Ovary (tissue), 9 donors: ENCODE results near the gene PSD4. TPM values are rescaled to one million over a fixed set of nuclear protein-coding genes. Genes with fewer than 3 reads are reported as not detected.

ENCODE experiments used
- DNase-seq, 5 donors: peaks; one replicate each; pipeline ENCODE4 v3.0.0-alpha.2; 2019 to 2020
- H3K27ac ChIP-seq, 2 donors: fragments of 200-600 bp; one replicate each; pipeline versions ENCODE4 v1.5.1 to v1.8.0; 2019 to 2022
- H3K27me3 ChIP-seq: fragments of 200-600 bp; one replicate; pipeline ENCODE4 v1.8.0; 2022
- H3K36me3 ChIP-seq: fragments of 200-600 bp; sonication (generic); one replicate; pipeline ENCODE4 v1.5.1; 2019
- H3K4me1 ChIP-seq: one replicate; pipeline ENCODE4 v1.8.1; 2013; ENCODE audit warnings: mild to moderate bottlenecking, moderate library complexity; ENCODE audit not compliant: insufficient read depth
- H3K4me3 ChIP-seq: fragments of 200-600 bp; sonication (generic); one replicate; pipeline ENCODE4 v1.5.1; 2017
- H3K9me3 ChIP-seq, 2 donors: fragments of 200-600 bp in 1 of 2; sonication (generic) in 1 of 2; one replicate each; pipeline versions ENCODE4 v1.5.1 to v1.8.1; 2013 to 2019; ENCODE audit warnings: mild to moderate bottlenecking in 1 of 2, moderate library complexity in 1 of 2
- CTCF ChIP-seq, 3 donors: fragments of 450-650 bp in 2 of 3; fragments of 200-600 bp in 1 of 3; IDR thresholded peaks; one replicate each; pipeline versions ENCODE4 v1.5.1 to v1.8.0; 2016 to 2022; ENCODE audit warnings: antibody characterized with exemption in 3 of 3, mild to moderate bottlenecking in 1 of 3
- EP300 ChIP-seq: sonication (generic); formaldehyde crosslinking; IDR thresholded peaks from one replicate; pipeline ENCODE4 v1.6.1; 2017; ENCODE audit warnings: antibody characterized with exemption
- POLR2A ChIP-seq: fragments of 450-650 bp; IDR thresholded peaks from one replicate; pipeline ENCODE4 v1.6.1; 2017; ENCODE audit warnings: antibody characterized with exemption, mild to moderate bottlenecking, moderate library complexity
- WGBS, 3 donors: extraction: QIAGEN DNeasy Blood & Tissue Kit in 1 of 3; methylation state at CpG; one replicate each; pipeline versions ENCODE4 v1.1.5 to v1.1.7; 2013 to 2017; 5-methylcytosine and 5-hydroxymethylcytosine counted together
- intact Hi-C, 4 donors: fragments of 100-400 bp; cut with DNase I; formaldehyde crosslinking; loops; one replicate each; pipeline versions ENCODE4 v1.11.0 to v1.15.1; 2022 to 2023
- polyA plus RNA-seq, 2 donors: library from polyadenylated mRNA; stranded (reverse); fragments of 200-250 nt in 1 of 2; fragments of 350-450 nt in 1 of 2; fragmentation: Illumina TruSeq in 1 of 2; extraction: RNeasy Lipid Tissue Mini Kit (QIAGEN cat#74804) in 1 of 2; gene quantifications; one replicate each; pipeline ENCODE4 v1.2.3, GENCODE V29; 2013 to 2014
- total RNA-seq, 7 donors: library from RNA; depleted of rRNA in 2 of 7; stranded (reverse); fragments of >200 nt in 2 of 7; fragmentation: NEBNext Ultra II Directional in 3 of 7; extraction: Animal tissue kit (Norgen Biotek cat#: 25700) in 3 of 7; gene quantifications; one replicate each; pipeline versions ENCODE4 v1.1.0 to v1.2.4, GENCODE V29; 2016 to 2023
- donor health status: DM: no; HTN: no; CAD: no; lungs with moderate emphysema.
- donor health status: DM: no; HTN: no; CAD: no.
- donor health status: Bipolar disorder and iron deficiency.
- donor health status: DM: yes; HTN: yes; CAD: no.
- donor health status: DM: no; HTN: no; CAD: no.
- donor health status: DM: yes; HTN: yes; CAD: no.

The PSD4 gene
- total and polyA plus RNA-seq, 9 donors = 1.2 to 14.1 (median 3.4) TPM

- Histone ChIP-seq H3K4me3 (no peak overlapping the region), H3K27me3 (no peaks in the 10 kb centered on the region), H3K4me1 (peaks cover 6% of the 10 kb centered on the region), H3K36me3 (no peaks in the 10 kb centered on the region), H3K9me3 (no peaks in the 10 kb centered on the region), H3K27ac (no peak overlapping the region)
- no peak for DNase-seq
- no peak for TF ChIP-seq POLR2A
- intact Hi-C loops = no loop called here
- 90 to 92% (median 90%) methylated on average over 13 to 15 of the region's 15 CpGs for WGBS, 3 donors
These were observed 8.9 kb downstream of the PSD4 start for GRCh38 chr2:113182471-113183260.

GRCh38 chr2:113183264-113183663, 9.5 kb downstream of the PSD4 start:
- WGBS, 3 donors = 90 to 92% (median 90%) methylated on average over 8 of the region's 8 CpGs

DNA sequence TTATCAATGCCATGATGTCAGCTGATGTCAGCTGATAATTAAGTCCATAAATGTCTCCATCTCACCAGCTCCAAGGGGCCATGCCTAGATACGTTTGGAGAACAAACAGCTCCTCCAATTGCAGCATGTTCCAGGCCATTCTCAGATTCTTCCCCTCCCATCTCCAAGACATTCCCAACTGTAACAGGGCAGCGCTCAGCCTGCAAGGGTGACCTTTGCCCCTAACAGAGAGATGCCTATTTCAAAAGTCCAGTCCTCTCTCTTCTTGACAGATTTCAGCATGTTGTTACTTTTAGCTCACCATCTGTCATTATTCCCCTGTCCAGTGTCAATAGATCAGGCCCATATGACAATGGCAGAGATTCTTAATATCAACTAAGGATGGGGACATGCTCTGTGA, 9.9 kb downstream of the PSD4 start:
- Histone ChIP-seq H3K4me1 (peaks cover 6% of the 10 kb centered on the region), H3K4me3 (no peak overlapping the region), H3K36me3 (no peaks in the 10 kb centered on the region), H3K27me3 (no peaks in the 10 kb centered on the region), H3K9me3 (no peaks in the 10 kb centered on the region), H3K27ac (no peak overlapping the region)
- intact Hi-C loops = no loop called here
- DNase-seq = no peak
- WGBS, 3 donors = 76 to 91% (median 89%) methylated on average over 2 of the region's 2 CpGs
- TF ChIP-seq EP300 (no peak), CTCF (IDR thresholded peaks at IDR 0.05) (no peak), POLR2A (no peak)

More at GRCh38 chr2:113183264-113183663, 9.5 kb downstream of the PSD4 start:
- intact Hi-C loops = no loop called here
- Histone ChIP-seq H3K36me3 (no peaks in the 10 kb centered on the region), H3K4me1 (peaks cover 6% of the 10 kb centered on the region), H3K4me3 (no peak overlapping the region), H3K27ac (no peak overlapping the region), H3K27me3 (no peaks in the 10 kb centered on the region), H3K9me3 (no peaks in the 10 kb centered on the region)
- TF ChIP-seq EP300 = no peak
- TF ChIP-seq POLR2A = no peak
- no peak for DNase-seq

DNA sequence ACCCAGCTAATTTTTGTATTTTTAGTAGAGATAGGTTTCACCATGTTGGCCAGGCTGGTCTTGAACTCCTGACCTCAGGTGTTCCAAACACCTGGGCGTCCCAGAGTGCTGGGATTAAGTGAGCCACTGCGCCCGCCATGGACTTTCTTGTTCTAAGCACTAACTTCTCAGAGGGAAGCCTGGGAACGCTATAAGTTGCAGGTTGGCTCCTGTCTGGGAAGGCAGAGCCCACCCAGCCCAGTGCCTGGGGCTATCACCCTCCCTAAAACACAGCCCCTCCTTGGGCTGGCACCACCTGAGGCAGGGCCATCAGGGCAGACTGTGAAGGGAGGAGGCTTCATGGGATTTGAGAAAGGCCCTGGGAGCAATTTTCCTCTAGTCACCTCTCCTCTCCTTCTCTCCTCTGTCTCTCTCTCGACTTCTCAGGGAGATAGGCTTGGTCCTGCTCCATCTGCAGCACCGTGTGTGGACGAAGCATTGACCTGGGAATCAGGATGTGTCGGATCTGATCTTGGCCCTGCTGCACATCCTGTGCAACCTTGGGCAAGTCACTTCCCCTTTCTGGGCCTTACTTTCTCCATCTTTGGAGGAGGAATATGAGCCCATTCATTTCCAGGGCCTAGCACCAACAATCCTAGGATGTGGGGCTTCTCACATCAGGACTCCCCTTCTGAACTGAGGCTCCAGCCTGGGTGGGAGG, 10.9 kb downstream of the PSD4 start:
- no peak for DNase-seq
- Histone ChIP-seq H3K27ac (no peak overlapping the region), H3K4me3 (no peak overlapping the region), H3K36me3 (no peaks in the 10 kb centered on the region), H3K9me3 (no peaks in the 10 kb centered on the region), H3K27me3 (no peaks in the 10 kb centered on the region), H3K4me1 (peaks cover 6% of the 10 kb centered on the region)
- 86 to 90% (median 88%) methylated on average over 8 of the region's 8 CpGs for WGBS, 3 donors
- TF ChIP-seq EP300 (no peak), POLR2A (no peak), CTCF (IDR thresholded peaks at IDR 0.05) (no peak)
- intact Hi-C loops = no loop called here

GRCh38 chr2:113185664-113186432, 12.1 kb downstream of the PSD4 start:
- Histone ChIP-seq H3K27ac (no peak overlapping the region), H3K9me3 (no peaks in the 10 kb centered on the region), H3K27me3 (no peaks in the 10 kb centered on the region), H3K36me3 (no peaks in the 10 kb centered on the region), H3K4me3 (no peak overlapping the region), H3K4me1 (peaks cover 6% of the 10 kb centered on the region)
- DNase-seq = no peak
- intact Hi-C loops = no loop called here
- TF ChIP-seq CTCF (IDR thresholded peaks at IDR 0.05) = no peak
- no peak for TF ChIP-seq EP300
- no peak for TF ChIP-seq POLR2A
- WGBS, 3 donors = 70 to 71% (median 70%) methylated on average over 10 of the region's 10 CpGs
